ENCODE results near the gene IER3. TPM values are rescaled to one million over a fixed set of nuclear protein-coding genes. Genes with fewer than 3 reads are reported as not detected.

IER3 gene
- total and polyA plus RNA-seq, 9 of the 15 experiments (the other 6 are each of a cell fraction or from before 2014, with no cell fraction given): 1.5 to 30.0 (median 11.5) TPM

DNA sequence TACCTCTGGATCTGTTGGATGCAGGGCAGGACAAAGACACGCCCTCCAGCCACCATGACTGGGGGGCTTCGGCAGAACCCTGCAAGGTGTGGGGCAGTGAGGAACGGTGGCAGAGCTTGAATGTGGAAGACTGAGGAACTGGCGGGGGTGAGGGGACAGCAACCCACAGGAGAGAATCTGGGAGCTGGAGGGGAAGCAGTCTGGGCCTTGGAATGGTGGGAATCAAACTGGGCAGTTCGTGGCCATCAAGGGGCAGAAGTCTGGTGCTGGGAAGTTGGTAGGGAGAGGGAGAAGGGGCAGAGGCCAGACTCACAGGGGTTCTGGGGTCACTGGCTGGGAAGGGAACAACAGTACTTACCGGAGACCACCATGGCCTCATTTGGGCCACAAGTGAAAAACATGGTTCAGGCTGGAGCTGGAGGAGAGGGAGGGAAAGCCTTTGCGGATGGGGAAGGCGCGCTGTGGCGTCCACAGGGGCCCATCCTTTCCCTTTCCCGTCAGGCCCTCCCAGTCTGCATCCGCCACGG, 2.5 kb downstream of the IER3 start (continued):
- TF ChIP-seq POLR2AphosphoS2 (IDR thresholded peaks at IDR 0.05; ENCODE audit: low read length): no peak
- TF ChIP-seq PHB (CRISPR knock-in tag; IDR thresholded peaks at IDR 0.05): peak; percentile 7; the same call in 1 of the 2 replicates
- TF ChIP-seq, protein P1, sequence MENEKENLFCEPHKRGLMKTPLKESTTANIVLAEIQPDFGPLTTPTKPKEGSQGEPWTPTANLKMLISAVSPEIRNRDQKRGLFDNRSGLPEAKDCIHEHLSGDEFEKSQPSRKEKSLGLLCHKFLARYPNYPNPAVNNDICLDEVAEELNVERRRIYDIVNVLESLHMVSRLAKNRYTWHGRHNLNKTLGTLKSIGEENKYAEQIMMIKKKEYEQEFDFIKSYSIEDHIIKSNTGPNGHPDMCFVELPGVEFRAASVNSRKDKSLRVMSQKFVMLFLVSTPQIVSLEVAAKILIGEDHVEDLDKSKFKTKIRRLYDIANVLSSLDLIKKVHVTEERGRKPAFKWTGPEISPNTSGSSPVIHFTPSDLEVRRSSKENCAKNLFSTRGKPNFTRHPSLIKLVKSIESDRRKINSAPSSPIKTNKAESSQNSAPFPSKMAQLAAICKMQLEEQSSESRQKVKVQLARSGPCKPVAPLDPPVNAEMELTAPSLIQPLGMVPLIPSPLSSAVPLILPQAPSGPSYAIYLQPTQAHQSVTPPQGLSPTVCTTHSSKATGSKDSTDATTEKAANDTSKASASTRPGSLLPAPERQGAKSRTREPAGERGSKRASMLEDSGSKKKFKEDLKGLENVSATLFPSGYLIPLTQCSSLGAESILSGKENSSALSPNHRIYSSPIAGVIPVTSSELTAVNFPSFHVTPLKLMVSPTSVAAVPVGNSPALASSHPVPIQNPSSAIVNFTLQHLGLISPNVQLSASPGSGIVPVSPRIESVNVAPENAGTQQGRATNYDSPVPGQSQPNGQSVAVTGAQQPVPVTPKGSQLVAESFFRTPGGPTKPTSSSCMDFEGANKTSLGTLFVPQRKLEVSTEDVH (IDR thresholded peaks at IDR 0.05; ENCODE audit: low read depth, partially characterized antibody): no peak
- TF ChIP-seq SIRT6 (IDR thresholded peaks at IDR 0.05; ENCODE audit: low read depth, low read length): peak; percentile 9
- no peak for TF ChIP-seq ZNF551 (CRISPR knock-in tag; IDR thresholded peaks at IDR 0.05)
- TF ChIP-seq KLF6 (CRISPR knock-in tag; IDR thresholded peaks at IDR 0.05; ENCODE audit: borderline replicate concordance): no peak
- TF ChIP-seq, protein P2, sequence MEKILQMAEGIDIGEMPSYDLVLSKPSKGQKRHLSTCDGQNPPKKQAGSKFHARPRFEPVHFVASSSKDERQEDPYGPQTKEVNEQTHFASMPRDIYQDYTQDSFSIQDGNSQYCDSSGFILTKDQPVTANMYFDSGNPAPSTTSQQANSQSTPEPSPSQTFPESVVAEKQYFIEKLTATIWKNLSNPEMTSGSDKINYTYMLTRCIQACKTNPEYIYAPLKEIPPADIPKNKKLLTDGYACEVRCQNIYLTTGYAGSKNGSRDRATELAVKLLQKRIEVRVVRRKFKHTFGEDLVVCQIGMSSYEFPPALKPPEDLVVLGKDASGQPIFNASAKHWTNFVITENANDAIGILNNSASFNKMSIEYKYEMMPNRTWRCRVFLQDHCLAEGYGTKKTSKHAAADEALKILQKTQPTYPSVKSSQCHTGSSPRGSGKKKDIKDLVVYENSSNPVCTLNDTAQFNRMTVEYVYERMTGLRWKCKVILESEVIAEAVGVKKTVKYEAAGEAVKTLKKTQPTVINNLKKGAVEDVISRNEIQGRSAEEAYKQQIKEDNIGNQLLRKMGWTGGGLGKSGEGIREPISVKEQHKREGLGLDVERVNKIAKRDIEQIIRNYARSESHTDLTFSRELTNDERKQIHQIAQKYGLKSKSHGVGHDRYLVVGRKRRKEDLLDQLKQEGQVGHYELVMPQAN (IDR thresholded peaks at IDR 0.05; ENCODE audit: borderline replicate concordance): no peak
- TF ChIP-seq MTA2 (IDR thresholded peaks at IDR 0.05; ENCODE audit: low read depth): no peak
- no peak for TF ChIP-seq EP400 (IDR thresholded peaks at IDR 0.05)
- TF ChIP-seq HMG20B (CRISPR knock-in tag; IDR thresholded peaks at IDR 0.05): no peak
- no peak for TF ChIP-seq SMC3 (conservative IDR thresholded peaks at IDR 0.05; ENCODE audit: insufficient read depth, low read depth, low read length)
- TF ChIP-seq, protein P3, sequence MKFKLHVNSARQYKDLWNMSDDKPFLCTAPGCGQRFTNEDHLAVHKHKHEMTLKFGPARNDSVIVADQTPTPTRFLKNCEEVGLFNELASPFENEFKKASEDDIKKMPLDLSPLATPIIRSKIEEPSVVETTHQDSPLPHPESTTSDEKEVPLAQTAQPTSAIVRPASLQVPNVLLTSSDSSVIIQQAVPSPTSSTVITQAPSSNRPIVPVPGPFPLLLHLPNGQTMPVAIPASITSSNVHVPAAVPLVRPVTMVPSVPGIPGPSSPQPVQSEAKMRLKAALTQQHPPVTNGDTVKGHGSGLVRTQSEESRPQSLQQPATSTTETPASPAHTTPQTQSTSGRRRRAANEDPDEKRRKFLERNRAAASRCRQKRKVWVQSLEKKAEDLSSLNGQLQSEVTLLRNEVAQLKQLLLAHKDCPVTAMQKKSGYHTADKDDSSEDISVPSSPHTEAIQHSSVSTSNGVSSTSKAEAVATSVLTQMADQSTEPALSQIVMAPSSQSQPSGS (CRISPR knock-in tag; IDR thresholded peaks at IDR 0.05): no peak
- no peak for TF ChIP-seq CBX2 (IDR thresholded peaks at IDR 0.05; ENCODE audit: insufficient read depth, low read length, poor library complexity, severe bottlenecking)
- TF ChIP-seq BRF1 (IDR thresholded peaks at IDR 0.05; ENCODE audit: borderline replicate concordance, extremely low read depth, insufficient read length): no peak
- TF ChIP-seq ZKSCAN3 (CRISPR knock-in tag; IDR thresholded peaks at IDR 0.05): no peak
- no peak; the same call in 1 of the 2 replicates for TF ChIP-seq PHB2 (IDR thresholded peaks at IDR 0.05; ENCODE audit: low read depth)
- no peak for TF ChIP-seq NCOA4 (IDR thresholded peaks at IDR 0.05; ENCODE audit: partially characterized antibody)
- no peak for TF ChIP-seq NCOR1 (IDR thresholded peaks at IDR 0.05)
- no peak for TF ChIP-seq STAT5A (IDR thresholded peaks at IDR 0.05; ENCODE audit: borderline replicate concordance, low read length)
- TF ChIP-seq, protein P4, sequence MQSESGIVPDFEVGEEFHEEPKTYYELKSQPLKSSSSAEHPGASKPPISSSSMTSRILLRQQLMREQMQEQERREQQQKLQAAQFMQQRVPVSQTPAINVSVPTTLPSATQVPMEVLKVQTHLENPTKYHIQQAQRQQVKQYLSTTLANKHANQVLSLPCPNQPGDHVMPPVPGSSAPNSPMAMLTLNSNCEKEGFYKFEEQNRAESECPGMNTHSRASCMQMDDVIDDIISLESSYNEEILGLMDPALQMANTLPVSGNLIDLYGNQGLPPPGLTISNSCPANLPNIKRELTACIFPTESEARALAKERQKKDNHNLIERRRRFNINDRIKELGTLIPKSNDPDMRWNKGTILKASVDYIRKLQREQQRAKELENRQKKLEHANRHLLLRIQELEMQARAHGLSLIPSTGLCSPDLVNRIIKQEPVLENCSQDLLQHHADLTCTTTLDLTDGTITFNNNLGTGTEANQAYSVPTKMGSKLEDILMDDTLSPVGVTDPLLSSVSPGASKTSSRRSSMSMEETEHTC (IDR thresholded peaks at IDR 0.05): no peak
- no peak for TF ChIP-seq MYC (IDR thresholded peaks at IDR 0.05; ENCODE audit: low read depth, low read length)
- no peak for TF ChIP-seq MYC (CRISPR knock-in tag; IDR thresholded peaks at IDR 0.05; ENCODE audit: borderline replicate concordance, low read depth)
